SH-SY5Y (cell line): ENCODE data around the gene DDX41.

ENCODE experiments used
- GATA2 ChIP-seq: IDR thresholded peaks from 2 replicates; pipeline ENCODE4 v1.6.1; 2011; ENCODE audit warnings: mild to moderate bottlenecking, low read depth, low read length
- GATA3 ChIP-seq: IDR thresholded peaks from 2 replicates; pipeline ENCODE4 v1.6.1; 2011; ENCODE audit warnings: low read depth, mild to moderate bottlenecking, low read length, moderate library complexity

DNA sequence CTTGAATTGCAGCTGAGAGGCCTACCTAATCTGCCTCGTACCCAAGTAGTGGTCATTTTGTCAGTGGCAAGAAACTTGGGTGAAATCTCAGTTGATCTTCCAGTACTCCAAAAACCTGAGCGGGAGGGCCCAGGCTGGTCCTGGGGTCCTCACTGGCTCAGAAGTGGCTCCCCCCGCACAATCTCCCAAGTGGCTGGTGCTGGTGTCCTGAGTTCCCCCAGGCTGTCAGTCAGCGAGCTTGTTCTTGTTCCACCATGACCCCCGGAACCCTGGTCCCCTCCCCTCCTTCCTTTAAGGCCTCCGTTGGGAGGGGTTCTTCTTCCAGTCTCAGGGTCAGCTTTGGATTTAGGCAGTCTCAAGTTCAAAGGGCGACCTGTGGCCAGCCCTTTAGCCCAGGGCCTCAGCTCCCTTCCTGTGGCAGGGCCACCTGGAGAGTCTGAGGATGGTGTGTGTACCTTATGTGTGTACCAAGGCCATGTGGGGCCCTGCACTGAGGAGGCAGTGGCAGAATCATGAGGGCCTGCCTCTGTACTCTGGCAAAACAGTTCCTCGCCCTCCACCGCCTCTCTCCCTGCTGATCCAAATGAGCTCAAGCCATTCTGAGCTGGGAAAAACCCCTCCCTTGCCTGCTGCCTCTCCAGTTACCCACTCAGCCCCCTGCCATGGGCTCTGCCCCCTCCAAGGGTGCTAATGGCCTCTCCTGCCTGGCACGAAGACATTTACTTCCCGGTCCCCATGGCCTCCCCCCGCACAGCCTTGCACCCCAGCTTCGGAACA, 38.9 kb downstream of the DDX41 start:
- no peak for TF ChIP-seq GATA2
- TF ChIP-seq GATA3, result no peak
